ENCODE results near the gene CLSTN1.

DNA sequence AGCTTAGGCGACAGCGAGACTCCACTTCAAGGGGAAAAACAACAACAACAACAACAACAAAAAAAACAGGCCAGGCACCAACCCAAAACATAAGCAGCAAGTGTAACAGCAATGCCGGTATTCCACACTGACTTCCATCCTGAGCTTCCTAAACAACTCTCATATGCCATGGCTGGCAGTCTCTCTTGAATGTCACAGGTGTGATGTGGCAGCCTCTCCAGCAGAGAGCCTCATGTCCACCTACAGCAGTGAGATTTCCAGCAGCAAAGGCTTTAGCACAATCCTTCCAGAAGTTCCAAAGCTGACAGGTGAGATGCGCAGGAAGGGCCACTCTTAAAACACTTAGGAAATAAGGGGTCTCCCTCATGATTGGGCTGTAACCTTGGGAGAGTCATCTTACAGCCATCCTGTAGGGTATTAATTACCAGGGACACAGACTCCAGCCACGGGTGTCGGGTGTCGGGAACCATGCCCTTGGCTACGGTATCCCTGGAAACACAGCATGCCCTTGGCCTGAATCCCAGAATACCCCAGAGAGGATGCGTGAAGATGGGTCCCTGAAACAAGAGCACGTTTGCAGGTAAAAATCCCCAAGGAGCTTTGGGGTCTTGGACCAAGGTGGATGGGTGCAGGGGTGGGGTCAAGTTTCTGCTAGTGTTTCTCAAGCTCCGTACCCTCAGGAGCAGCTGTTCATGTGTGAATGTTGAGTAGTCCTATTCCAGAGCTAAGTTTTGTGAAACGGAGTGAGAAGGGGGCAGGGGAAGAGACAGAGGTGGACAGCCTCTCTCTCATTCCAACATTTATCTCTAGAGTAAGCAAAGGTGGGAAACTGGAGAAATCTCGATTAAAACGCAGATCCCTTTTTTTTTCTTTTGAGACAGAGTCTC is 31.4 kb downstream of the CLSTN1 start:
- TF ChIP-seq, protein P1, sequence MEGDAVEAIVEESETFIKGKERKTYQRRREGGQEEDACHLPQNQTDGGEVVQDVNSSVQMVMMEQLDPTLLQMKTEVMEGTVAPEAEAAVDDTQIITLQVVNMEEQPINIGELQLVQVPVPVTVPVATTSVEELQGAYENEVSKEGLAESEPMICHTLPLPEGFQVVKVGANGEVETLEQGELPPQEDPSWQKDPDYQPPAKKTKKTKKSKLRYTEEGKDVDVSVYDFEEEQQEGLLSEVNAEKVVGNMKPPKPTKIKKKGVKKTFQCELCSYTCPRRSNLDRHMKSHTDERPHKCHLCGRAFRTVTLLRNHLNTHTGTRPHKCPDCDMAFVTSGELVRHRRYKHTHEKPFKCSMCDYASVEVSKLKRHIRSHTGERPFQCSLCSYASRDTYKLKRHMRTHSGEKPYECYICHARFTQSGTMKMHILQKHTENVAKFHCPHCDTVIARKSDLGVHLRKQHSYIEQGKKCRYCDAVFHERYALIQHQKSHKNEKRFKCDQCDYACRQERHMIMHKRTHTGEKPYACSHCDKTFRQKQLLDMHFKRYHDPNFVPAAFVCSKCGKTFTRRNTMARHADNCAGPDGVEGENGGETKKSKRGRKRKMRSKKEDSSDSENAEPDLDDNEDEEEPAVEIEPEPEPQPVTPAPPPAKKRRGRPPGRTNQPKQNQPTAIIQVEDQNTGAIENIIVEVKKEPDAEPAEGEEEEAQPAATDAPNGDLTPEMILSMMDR (IDR thresholded peaks at IDR 0.05) = peak in 1 of 12 donors; percentile 8
- TF ChIP-seq POLR2A (IDR thresholded peaks at IDR 0.05) = no peak
